Hepatocyte (in vitro differentiated cells): ENCODE data around the gene SLC16A2.

Experiments
- CTCF ChIP-seq: fragments of 200-600 bp; sonication (generic); IDR thresholded peaks from 2 replicates; pipeline ENCODE4 v1.5.1; 2016; ENCODE audit warnings: antibody characterized with exemption, mild to moderate bottlenecking; ENCODE audit not compliant: poor library complexity
- EZH2 ChIP-seq: fragments of 200-600 bp; sonication (generic); IDR thresholded peaks from 2 replicates; pipeline ENCODE4 v1.6.1; 2016; ENCODE audit warnings: antibody characterized with exemption, mild to moderate bottlenecking, borderline replicate concordance

GRCh38 chrX:74451450-74452198 lies 30.3 kb downstream of the SLC16A2 start:
- TF ChIP-seq EZH2 (no peak), CTCF (no peak)
